ENCODE data around the gene ADAM15.

Gene ADAM15

DNA sequence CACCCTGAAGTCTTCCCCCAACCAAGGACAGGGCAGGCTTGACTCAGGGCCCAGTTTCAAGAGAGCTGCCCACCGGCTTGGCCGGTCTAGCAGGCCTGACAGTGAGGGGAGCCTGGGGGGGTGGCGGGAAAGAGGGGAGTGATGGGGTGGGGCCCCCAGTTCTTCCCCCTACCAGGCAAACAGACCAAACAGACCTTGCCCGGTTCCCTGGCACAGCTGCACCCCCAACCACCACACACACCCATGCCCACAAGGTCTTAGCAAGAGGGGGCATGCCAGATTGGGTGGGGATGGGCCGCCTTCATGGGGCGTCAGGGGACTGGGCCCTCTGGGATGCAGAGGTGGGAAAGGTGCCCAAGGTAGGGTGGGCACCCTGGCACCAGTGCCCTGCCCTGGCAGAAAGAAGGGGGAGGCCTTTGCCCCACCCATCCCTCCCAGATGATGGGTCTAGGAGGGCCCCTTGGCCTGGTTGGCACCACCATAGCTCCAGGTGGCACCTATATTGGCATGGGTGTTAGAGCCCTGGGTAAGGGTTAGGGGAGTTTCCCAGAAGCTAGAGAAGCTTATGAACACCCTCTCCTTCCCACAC is 39.6 kb upstream of the ADAM15 start:
- no peak for DNase-seq (ENCODE audit: low spot score)

DNA sequence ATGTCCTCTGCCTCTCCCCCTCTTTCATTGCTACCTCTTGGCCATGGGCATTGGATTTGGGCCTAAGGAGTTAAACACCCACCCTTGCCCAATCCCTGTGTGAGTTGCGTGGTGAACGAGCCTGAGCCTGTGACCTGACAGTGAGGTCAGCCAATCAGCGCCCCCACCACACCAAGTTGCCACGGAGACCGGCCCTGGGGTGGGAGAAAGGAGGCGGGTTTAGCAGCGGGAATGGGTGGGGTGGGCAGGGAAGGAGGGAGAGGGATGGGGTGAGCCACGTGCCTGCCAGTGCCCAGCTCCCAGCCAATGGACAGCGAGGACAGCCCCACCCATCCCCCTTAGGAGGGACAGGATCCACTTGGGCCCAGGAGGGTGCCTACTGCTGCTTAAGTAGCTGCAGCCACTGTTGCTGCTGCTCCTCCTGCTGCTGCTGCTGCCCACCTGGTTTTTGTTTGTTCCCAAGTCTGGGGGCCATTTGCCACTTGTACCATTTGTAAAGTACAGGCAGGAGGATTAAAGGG is 39.0 kb upstream of the ADAM15 start:
- no peak for DNase-seq (ENCODE audit: low spot score)

DNA sequence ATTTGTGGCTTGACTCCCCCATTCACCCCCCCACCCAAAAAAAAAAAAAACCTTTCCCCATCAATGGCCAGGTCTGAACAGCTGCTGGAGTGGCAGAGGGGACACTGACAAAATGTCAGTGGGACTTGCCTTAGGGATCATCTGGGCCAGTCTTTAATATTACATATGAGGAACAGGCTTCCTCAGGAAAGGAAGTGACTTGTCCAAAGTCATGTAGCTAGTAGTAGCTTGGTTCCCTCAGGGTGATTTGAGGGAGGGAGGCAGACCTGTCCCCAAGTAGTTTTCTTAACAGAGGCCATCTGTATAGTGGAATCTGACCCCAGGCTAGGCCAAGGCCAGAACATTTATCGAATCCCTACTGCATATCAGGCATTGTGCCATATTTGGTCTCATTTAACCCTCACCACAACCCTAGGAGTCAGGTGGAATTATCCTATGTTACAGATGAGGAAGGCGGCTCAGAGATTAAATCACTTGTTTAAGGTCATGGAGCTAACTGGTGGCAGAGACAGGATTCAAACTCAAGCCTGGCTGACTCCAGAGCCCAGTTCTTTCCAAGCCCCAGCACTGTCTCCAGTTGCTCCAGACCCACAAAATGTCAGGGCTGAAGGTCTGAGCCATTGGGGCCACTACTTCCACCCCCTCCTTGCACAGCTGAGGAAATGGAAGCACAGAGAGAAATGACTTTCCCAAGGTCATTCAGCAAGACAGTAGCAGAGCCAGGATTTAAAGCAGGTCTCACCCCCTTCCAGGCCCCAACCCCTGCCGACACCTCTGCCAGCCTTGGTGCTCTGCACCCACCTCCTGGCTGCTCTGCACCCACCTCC is 38.1 kb upstream of the ADAM15 start:
- DNase-seq (ENCODE audit: low spot score): no peak

DNA sequence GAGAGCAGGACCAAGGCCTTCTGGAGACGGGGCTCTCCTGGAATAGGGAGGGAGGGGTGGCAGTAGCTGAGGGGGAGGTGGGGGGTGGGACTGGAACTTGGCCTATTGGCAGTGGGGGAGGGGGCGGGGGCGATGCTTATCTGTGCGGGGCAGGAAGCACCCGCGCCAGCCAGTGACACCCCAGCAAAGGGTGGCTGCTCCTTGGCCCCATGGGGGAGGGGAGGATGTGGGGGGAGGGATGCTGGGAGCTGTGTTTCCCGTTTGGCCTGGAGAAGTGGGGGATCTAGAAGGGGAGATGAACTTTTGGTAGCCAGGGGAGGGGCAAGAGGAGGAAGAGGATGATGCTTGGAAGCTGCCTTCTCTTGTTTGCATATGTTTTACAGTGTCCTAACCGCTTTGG is 37.5 kb upstream of the ADAM15 start:
- DNase-seq (ENCODE audit: low spot score): no peak

DNA sequence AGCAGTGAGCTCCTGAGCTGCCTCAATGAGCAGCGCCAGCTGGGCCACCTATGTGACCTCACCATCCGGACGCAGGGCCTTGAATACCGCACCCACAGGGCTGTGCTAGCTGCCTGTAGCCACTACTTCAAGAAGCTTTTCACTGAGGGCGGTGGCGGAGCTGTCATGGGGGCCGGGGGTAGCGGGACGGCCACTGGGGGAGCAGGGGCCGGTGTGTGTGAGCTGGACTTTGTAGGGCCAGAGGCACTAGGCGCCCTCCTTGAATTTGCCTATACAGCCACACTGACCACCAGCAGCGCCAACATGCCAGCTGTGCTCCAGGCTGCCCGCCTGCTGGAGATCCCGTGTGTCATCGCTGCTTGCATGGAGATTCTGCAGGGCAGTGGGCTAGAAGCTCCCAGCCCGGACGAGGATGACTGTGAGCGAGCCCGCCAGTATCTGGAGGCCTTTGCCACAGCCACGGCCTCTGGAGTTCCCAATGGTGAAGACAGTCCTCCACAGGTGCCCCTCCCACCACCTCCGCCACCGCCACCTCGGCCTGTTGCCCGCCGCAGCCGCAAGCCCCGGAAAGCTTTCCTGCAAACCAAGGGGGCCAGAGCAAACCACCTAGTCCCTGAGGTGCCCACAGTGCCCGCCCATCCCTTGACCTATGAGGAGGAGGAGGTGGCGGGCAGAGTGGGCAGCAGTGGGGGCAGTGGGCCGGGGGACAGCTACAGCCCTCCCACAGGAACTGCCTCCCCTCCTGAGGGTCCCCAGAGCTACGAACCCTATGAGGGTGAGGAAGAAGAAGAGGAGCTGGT is 36.2 kb upstream of the ADAM15 start:
- no peak for DNase-seq (ENCODE audit: low spot score)

DNA sequence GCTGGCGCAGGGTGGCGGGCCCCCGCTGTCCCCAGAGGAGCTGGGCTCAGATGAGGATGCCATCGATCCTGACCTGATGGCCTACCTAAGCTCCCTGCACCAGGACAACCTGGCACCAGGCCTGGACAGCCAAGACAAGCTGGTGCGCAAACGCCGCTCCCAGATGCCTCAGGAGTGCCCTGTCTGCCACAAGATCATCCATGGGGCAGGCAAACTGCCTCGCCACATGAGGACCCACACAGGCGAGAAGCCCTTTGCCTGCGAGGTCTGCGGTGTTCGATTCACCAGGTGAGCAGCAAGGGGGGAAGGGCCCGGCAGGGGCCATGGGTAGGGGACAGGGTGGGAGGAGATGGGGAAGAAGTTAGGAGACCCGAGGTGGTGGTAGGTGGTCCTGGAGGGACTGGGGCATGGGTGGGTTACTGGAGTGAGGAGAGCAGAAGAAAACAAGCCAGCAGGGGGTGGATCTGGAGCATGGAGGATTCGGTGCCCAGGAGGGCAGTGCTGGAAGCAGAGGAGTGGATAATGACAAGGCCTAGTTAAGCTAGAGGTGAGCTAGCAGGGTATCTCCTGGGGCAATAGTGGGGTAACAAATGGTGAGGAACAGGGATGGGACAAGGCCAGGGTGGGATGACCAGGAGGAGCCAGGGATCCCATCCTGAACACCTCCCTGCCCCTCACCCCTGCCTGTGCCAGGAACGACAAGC is 35.4 kb upstream of the ADAM15 start:
- DNase-seq (ENCODE audit: low spot score): no peak

DNA sequence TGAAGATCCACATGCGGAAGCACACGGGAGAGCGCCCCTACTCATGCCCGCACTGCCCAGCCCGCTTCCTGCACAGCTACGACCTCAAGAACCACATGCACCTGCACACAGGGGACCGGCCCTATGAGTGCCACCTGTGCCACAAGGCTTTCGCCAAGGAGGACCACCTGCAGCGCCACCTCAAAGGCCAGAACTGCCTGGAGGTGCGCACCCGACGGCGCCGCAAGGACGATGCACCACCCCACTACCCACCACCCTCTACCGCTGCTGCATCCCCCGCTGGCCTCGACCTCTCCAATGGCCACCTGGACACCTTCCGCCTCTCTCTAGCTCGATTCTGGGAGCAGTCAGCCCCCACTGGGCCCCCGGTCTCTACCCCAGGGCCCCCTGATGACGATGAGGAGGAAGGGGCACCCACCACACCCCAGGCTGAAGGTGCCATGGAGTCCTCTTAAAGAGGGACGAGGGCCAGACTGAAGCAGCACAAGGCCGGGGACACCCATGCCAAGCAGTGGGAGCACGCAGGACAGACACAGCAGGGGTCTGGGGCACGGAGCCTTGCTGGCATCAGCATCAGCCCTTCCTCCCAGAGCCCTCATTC is 34.8 kb upstream of the ADAM15 start:
- DNase-seq (ENCODE audit: low spot score): no peak

DNA sequence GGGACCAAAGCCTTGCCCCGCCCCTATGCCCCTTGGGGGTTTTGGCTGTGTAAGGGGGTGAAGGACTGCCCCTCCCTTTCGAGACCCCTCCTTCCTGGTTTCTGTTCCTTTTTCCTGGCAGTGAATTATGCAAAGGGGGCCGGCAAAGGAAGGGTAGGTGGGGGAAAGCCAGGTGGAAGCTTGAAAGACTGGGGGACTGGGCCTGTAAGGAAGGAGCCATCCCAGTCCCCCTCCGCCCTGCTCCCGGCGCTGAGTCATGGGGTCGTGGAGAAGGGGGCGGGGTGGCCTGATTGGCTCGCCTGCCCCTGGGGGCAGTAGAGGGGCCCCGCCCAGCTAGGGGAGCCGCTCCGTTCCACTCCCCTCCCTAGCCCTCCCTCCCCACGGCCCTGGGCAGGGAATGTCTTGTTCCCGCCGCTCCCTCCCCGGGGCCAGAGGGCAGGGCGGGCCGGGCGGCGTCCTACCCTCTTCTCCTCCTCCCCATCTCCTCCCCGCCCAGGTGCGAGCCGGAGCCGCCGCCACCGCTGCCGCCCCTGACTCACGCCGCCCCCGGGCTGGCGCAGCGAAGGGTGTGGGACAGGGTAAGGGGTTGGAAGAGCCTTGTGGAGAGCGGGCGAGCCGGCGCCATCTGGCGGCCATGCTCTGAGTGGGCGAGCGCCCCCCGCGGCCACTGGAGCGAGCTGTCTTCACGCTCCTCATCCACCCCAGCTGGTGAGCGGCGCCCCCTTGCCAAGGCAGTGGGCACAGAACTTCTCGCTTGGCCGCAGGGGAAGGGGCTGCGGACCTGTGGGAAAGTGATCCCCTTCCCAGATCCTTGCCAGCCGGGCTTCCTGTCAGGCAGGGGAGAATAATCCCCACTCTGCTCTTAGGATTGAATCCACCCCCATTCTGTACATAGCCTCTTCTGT is 33.8 kb upstream of the ADAM15 start:
- DNase-seq (ENCODE audit: low spot score): peak; percentile 91

DNA sequence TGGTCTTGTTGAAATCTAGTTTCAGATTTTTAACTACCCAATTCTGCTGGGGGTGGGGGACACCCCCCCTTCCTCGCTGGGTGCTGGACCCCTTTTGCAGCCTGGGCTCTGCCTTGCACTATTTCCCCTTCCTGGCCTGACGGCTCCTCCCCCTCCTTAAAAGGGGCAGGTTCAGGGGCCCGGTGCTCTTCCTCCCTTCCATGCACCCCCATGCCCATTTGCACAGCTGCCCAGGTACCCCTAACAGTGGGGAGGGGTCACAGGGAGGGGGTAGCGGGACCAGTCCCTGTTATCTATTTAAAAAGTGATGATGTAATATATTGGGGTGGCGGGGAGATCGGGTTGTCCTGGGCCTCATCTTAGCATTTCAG is 33.2 kb upstream of the ADAM15 start:
- DNase-seq (ENCODE audit: low spot score): no peak

DNA sequence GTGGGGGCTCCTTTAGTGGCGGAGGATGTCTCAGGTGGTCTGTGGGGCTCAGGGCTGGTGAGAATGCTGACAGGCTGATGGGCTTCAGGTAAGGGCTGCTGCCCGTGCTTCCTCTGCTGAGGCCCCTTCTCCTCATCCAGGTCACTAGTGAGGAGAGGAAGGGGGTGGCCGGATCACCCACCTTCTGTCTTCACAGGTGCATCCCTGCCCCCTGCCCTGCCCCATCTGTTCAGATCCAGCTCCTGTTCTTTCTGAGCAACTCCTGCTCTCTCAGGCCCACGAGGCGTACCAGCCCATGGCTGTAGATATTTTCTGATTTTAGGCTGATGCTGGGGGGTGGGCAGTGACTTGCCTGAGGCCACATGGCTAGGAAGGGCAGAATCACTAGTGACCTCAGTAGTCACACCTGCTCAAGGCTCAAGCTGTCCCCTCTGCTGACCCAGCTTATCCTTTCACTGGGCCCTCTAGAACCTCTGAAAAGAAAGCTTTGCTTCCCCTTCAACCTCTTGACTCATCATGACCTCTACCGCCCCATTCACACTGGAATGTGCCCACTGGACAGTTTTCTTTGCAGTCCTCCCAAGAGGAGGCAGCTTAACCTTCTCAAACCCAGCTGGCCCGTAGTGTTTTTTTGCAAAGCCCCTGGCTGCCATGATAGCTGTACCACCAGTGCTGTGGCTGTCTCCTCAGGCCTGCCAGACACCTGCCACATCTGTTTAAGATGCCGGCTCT is 32.3 kb upstream of the ADAM15 start:
- no peak for DNase-seq (ENCODE audit: low spot score)

DNA sequence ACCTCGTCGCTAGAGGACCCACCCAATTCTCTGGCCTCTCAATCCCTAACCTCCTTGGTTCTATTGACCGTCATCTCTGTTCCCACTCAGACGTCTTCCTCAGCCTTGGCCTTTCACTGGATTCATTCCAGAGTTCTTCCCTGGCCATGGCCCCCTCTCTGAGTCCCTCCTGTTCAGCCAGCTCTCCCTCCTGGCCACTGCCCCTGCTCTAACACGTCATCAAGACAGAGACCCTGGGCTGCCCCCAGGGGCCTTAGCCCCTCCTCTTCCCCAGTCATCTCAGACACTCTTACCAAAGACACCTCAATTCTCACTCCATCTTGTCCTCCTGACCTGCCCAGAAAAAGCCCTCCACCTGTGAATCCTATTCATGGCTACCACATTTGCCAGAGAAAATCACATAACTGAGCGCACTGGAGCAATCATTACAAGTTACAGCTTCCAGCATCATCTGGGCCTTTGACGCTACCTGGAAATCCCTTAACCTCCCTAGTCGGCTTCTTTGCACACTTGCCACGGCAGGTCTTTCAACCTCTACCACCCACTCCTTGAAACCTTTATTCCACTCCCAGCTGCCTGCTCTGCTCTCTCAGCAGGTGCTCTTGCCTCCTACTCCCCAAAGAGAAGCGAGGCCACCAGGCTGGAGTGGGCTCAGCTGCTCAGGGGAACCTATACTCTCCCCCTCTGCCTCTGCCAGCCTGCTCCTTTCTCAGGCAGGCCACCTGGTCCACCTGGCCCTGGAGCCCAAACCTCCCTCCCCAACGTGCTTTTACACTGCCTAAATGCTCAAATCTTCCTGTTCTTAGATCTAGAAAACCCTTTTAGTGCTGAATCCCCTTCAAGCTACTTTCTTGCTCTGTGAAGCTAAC is 31.5 kb upstream of the ADAM15 start:
- DNase-seq (ENCODE audit: low spot score): no peak

DNA sequence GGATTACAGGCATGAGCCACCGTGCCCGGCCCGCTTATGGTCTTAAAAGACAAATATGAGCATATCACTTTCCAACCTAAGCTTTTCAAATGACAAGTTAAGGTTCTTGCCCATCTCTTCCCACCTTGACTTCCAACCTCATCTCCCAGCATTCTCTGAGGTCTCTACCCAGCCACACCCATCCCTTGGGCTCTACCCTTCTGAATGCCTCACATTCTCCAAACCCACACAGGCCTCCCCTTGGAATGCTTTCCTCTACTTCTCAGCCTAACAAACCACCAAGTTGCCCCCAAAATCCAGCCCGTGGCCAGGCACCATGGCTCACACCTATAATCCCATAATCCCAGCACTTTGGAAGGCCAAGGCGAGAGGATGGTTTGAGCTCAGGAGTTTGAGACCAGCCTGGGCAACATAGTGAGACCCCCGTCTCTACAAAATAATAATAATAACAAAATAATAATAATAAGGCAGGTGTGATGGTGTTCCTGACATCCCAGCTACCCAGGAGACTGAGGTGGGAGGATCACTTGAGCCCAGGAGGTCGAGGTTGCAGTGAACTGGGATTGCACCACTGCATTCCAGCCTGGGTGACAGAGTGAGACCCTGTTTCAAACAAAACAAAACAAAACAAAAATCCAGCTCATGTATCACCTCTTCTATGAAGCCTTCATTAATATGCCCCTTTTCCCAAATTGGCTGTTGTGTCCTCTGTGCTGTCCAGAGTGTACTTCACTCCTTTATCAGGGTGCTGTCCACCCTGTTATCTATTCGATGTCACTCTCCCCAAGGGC is 28.8 kb upstream of the ADAM15 start:
- no peak for DNase-seq (ENCODE audit: low spot score)

DNA sequence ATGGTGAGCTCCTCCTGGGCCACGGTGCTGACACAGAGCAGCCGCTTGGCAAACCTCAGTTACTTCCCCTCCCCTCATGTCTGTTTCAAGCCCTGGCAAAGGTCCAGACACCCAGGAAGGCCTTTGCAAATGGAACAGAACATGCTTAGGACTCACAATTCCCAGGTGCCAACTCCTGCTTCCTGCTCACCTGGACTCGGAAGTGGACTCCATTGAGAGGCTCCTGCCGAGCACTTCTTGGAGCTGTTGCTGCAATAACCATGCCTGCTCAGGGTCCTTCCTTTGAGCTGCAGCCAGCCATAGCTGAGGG is 28.2 kb upstream of the ADAM15 start:
- no peak for DNase-seq (ENCODE audit: low spot score)

DNA sequence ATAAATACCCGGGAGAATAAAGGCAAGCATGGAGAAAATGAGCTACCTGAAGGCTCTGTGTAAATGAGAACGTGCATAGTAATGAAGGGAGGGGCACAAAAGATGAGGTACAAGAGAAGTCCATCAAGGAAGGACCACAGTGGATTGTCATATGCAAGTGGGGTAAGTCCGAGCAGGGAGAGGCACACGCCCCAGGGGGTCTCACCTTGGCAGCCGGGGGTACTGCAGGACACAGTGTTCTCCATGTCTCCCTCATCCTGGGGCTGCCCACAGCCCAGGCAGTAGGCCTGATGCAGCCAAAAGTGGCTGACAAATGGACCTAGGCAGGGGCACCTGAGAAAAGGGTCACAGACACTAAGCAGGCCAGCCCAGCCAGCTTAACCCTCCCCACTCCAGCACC is 27.5 kb upstream of the ADAM15 start:
- DNase-seq (ENCODE audit: low spot score): no peak

DNA sequence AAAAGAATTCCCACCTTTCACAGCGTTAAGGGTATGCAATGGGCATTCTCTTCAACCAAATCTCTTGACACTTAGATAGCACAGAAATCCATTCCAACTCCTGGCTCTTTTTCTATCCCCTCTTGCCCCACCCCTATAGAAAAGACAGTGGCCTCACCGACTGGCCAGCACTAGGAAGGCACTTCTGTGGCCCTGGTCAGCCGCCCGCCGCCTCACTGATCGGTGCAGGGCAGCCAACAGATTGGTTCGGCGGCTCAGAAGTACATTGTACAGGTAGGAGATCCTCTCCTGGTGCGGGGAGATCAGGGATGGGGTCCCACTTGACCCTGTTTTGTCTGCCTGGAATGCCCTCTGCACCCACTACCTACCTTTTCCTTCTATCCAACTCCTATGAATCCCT is 26.8 kb upstream of the ADAM15 start:
- DNase-seq (ENCODE audit: low spot score): no peak

DNA sequence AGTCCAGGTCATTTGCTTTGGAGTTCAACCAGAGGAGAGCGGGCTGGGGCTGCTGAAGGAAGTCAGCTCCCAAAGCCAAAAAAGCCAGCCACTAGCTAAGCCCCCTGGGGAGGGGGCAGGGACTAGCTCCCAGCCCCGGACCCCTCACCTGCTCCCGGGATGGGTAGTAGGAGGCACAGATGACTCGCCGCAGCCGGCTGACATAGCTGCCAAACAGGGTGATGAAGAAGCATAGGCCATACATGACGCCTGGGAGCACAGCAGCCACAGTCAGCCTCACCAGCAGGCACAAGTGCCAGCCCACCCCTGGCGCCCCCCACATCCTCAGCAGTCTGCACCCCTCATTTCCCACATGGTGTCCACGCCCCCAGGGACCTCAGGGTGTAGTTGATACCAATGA is 25.0 kb upstream of the ADAM15 start:
- DNase-seq (ENCODE audit: low spot score): no peak

DNA sequence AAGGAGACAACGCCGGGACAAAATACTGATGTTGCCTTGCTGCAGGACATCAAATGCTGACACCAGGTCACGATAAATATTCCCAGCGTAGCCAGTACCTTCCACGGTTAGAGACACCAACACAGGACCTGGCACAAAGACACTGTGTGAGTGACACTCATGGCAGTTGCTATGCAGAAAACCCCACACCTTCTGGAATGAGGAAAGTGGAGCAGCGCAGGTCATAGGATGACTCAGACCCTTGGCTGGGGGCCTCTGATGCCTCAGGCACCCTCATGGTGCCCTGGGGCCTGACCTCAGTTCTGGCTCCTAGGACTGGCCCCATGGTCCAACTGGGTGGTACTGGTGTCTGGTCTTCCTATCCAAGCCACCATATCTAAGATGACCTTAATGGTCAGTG is 24.5 kb upstream of the ADAM15 start:
- DNase-seq (ENCODE audit: low spot score): no peak

DNA sequence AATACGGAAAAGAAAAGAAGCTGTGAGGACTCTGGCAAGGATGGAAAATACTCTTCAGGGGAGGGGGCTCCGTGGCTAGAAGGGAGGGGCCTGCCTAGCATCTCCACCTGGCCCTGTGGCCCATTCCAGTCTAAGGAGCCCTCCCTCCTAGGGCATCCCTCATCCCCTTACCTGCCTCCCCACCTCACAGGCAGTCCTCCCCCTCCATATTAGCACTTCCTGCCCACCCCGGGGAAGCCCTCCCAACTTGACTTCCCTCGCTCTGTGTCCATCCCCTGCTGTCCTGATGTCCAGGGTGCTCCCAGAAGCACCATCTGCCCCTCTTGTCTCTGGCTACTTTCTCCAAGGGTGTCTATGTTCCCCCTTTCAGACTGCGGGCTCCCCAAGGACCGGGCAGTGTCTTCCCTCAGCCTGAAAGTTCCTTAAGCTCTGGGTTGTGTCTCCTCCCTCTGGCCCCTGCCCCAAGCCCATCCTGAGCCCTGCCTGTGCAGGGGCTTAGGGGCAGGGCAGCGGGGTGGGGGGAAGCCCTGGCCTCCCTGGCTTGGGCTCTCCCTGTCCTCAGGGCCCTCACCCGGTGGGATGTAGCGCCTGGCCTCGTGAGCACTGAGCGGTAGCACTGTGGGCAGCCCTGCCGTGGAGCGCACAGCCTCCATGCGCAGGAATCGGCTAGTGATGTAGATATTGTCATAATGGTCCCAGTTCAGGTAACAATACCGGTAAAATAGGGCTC is 21.4 kb upstream of the ADAM15 start:
- DNase-seq (ENCODE audit: low spot score): no peak

Measured in CD4-positive, alpha-beta T cell treated with Interleukin-15 for 4 hours (primary cell).